Memory B cell (primary cell): ENCODE results near the gene DEFB125.
"Not testable (repeated sequence)": the region's sequence is repeated elsewhere in the genome, so short reads cannot be mapped to it uniquely, and the experiment has no call there.

Experiments used
- ATAC-seq: fragments of 150-1000 bp; cut with Tn5 transposase; 2 replicates; pipeline ENCODE4 v1.10.0; 2021; ENCODE audit warnings: low read depth, mild to moderate bottlenecking, moderate library complexity
- DNase-seq, 2 donors: peaks; one replicate each; pipeline ENCODE4 v3.0.0; 2022; ENCODE audit warnings: low spot score in 2 of 2
- H3K27ac Mint-ChIP-seq: one replicate; pipeline ENCODE4 v1.8.0; 2022; ENCODE audit warnings: mild to moderate bottlenecking, moderate library complexity, mixed read lengths
- H3K27me3 Mint-ChIP-seq: one replicate; pipeline ENCODE4 v1.8.0; 2022; ENCODE audit warnings: mixed read lengths
- H3K36me3 Mint-ChIP-seq: one replicate; pipeline ENCODE4 v1.8.0; 2022; ENCODE audit warnings: mild to moderate bottlenecking, mixed read lengths
- H3K4me1 Mint-ChIP-seq: one replicate; pipeline ENCODE4 v1.8.0; 2022; ENCODE audit warnings: mixed read lengths
- H3K4me3 Mint-ChIP-seq: one replicate; pipeline ENCODE4 v1.8.0; 2022; ENCODE audit warnings: mild to moderate bottlenecking, moderate library complexity, mixed read lengths
- H3K9me3 Mint-ChIP-seq: one replicate; pipeline ENCODE4 v1.8.0; 2022; ENCODE audit warnings: mixed read lengths

Gene DEFB125, protein sequence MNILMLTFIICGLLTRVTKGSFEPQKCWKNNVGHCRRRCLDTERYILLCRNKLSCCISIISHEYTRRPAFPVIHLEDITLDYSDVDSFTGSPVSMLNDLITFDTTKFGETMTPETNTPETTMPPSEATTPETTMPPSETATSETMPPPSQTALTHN

DNA sequence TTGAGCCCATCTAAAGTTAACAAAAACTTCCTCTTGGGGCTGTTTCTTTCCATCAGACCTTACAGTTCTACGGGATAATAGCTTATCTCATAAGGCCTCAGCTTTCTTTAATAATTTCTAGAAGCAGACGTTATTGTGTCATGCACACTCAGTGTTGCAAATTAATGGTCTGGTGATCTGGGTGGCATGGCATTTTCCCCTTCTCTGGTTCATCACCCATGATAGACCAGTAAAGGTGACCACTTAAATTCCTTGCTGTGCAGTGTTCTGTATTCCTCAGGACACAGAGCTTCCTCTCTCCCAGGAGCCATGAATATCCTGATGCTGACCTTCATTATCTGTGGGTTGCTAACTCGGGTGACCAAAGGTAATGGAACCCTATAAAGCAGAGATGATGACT, at the start of gene DEFB125:
Gene DEFB125, plus strand, starts transcription at position 272 of the 400 bp plus-strand sequence. Its CDS starts 38 bp downstream, at position 310.
- H3K27me3 Mint-ChIP-seq: peaks cover 13% of the 10 kb centered on the region
- H3K4me1 Mint-ChIP-seq: no peaks in the 10 kb centered on the region
- ATAC-seq (no peak), DNase-seq (no peak)
- no peak within 1 kb of the TSS for H3K4me3 Mint-ChIP-seq
- no peak within 1 kb of the TSS for H3K27ac Mint-ChIP-seq
- H3K9me3 Mint-ChIP-seq: peaks cover 3% of the 10 kb centered on the region
- no peaks in the 10 kb centered on the region for H3K36me3 Mint-ChIP-seq

DNA sequence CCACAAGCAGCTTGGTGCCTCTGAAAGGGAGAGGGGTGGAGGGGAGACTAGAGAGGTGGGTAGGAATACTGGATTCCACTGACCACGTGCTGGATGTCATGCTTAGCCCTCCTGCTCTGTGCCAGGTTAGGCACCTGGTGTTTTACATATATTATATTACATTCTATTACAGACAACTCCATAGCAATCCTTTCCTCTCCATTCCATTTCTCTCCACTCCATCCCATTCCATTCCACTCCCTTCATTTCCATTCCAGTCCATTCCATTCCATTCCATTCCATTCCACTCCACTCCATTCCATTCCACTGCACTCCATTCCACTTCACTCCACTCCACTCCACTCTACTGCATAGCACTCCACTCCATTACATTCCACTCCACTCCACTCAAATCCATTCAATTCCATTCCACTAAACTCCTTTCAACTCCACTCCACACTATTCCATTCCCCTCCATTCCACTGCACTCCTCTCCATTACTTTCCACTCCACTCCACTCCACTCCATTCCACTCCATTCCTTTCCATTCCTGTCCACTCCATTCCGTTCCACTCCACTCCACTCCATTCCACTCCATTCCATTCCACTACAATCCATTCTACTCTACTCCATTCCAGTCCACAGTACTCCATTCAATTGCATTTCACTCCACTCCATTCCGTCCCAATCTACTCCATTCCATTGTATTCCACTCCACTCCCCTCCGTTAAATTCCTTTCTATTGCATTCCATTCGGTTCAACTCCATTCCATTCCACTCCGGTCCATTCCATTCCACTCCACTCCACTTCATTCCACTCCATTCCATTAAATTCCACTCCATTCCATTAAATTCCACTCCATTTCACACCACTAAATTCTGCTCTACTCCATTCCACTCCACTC, 27.2 kb upstream of the DEFB125 start:
- no peak overlapping the region for H3K27ac Mint-ChIP-seq
- H3K36me3 Mint-ChIP-seq: no peaks in the 10 kb centered on the region
- H3K27me3 Mint-ChIP-seq: no peaks in the 10 kb centered on the region
- H3K9me3 Mint-ChIP-seq: no peaks in the 10 kb centered on the region
- H3K4me1 Mint-ChIP-seq: no peaks in the 10 kb centered on the region
- DNase-seq: no peak
- no peak overlapping the region for H3K4me3 Mint-ChIP-seq
- no peak for ATAC-seq

DNA sequence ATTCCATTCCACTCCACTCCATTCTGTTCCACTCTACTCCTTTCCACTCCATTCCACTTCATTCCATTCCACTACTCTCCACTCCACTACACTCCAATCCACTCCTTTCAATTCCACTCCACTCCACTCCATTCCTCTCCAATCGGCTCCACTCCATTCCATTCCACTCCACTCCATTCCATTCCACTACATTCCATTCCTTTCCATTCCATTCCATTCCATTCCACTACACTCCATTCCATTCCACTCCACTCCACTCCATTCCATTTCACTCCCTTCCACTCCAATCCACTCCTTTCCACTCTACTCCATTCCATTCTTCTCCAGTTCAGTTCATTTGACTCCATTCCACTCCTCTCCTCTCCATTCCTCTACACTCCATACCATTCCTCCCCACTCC, 26.2 kb upstream of the DEFB125 start:
- no peaks in the 10 kb centered on the region for H3K36me3 Mint-ChIP-seq
- H3K4me3 Mint-ChIP-seq: no peak overlapping the region
- ATAC-seq (no peak), DNase-seq (no peak)
- H3K4me1 Mint-ChIP-seq: no peaks in the 10 kb centered on the region
- no peak overlapping the region for H3K27ac Mint-ChIP-seq
- H3K27me3 Mint-ChIP-seq: no peaks in the 10 kb centered on the region
- no peaks in the 10 kb centered on the region for H3K9me3 Mint-ChIP-seq

DNA sequence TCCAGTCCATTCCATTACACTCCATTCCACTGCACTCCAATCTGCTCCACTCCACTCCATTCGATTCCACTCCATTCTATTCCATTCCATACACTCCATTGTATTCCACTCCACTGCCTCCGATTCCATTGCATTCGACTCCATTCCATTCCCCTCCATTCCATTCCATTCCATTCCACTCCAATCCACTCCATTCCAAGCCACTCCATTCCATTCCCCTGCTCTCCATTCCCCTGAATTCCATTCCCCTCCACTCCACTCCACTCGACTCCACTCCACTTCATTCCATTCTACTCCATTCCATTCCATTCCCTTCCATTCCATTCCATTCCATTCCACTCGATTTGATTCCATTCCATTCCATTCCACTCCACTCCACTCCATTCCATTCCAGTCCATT, 25.7 kb upstream of the DEFB125 start:
- ATAC-seq (no peak), DNase-seq (no peak)
- H3K27ac Mint-ChIP-seq: no peak overlapping the region
- H3K4me1 Mint-ChIP-seq: no peaks in the 10 kb centered on the region
- no peaks in the 10 kb centered on the region for H3K36me3 Mint-ChIP-seq
- H3K27me3 Mint-ChIP-seq: no peaks in the 10 kb centered on the region
- H3K4me3 Mint-ChIP-seq: no peak overlapping the region
- H3K9me3 Mint-ChIP-seq: no peaks in the 10 kb centered on the region

DNA sequence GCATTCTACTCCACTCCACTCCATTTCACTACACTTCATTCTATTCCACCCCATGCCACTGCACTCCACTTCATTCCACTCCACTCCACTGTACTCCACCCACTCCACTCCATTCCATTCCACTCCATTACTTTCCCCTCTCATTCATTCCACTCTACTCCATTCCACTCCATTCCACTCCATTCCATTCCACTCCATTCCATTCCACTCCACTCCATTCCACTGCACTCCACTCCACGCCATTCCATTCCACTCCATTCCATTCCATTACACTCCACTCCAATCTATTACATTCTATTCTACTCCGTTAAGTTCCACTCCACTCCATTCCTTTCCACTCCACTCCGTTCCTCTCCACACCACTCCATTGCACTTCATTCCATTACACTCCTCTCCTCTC, 25.0 kb upstream of the DEFB125 start:
- no peak overlapping the region for H3K4me3 Mint-ChIP-seq

DNA sequence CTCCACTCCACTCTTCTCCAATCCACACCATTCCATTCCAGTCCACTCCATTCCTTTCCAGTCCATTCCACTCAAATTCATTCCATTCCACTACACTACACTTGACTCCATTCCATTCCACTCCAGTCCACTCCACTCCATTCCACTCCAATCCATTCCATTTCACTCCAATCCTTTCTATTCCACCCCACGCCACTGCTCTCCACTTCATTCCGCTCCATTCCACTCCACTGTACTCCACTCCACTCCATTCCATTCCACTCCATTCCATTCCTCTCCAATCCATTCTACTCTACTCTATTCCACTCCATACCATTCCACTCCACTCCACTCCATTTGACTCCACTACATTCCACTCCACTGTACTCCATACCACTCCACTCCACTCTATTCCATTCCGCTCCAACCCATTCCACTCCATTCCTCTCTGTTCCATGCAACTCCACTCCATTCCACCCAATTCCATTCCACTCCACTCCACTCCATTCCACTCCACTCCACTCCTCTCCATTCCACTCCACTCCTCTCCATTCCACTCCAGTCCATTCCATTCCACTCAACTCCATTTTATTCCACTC, 23.4 kb upstream of the DEFB125 start:
- no peaks in the 10 kb centered on the region for H3K9me3 Mint-ChIP-seq

More for the DNA sequence above, 25.0 kb upstream of the DEFB125 start:
- no peaks in the 10 kb centered on the region for H3K27me3 Mint-ChIP-seq
- DNase-seq (no peak), ATAC-seq (no peak)
- H3K36me3 Mint-ChIP-seq: no peaks in the 10 kb centered on the region
- H3K4me1 Mint-ChIP-seq: no peaks in the 10 kb centered on the region
- H3K27ac Mint-ChIP-seq: no peak overlapping the region
- H3K9me3 Mint-ChIP-seq: no peaks in the 10 kb centered on the region

DNA sequence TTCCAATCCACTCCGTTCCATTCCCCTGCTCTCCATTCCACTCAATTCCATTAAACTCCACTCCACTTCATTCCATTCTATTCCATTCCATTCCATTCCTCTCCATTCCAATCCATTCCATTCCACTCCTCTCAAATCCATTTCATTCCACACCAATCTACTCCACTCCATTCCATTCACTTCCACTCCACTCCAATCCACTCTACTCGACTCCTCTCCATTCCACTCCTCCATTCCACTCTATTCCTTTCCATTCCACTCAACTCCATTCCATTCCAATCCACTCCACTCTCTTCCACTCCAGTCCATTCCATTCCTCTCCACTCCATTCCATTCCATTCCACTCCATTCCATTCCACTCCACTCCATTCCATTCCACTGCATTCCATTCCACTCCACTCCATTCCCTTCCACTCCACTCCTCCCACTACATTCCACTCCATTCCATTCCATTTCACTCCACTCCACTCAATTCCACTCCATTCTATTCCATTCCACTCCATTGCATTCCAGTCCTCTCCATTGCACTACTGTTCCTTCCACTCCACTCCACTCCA, 22.6 kb upstream of the DEFB125 start:
- no peak overlapping the region for H3K4me3 Mint-ChIP-seq
- H3K4me1 Mint-ChIP-seq: no peaks in the 10 kb centered on the region
- no peak for DNase-seq
- H3K9me3 Mint-ChIP-seq: no peaks in the 10 kb centered on the region
- peaks cover 2% of the 10 kb centered on the region for H3K27me3 Mint-ChIP-seq
- H3K36me3 Mint-ChIP-seq: no peaks in the 10 kb centered on the region
- ATAC-seq: no peak
- H3K27ac Mint-ChIP-seq: no peak overlapping the region

More for the DNA sequence above, 23.4 kb upstream of the DEFB125 start:
- no peak overlapping the region for H3K4me3 Mint-ChIP-seq
- ATAC-seq (no peak), DNase-seq (no peak)
- H3K27ac Mint-ChIP-seq: no peak overlapping the region
- peaks cover 1% of the 10 kb centered on the region for H3K27me3 Mint-ChIP-seq
- H3K36me3 Mint-ChIP-seq: no peaks in the 10 kb centered on the region
- no peaks in the 10 kb centered on the region for H3K4me1 Mint-ChIP-seq

DNA sequence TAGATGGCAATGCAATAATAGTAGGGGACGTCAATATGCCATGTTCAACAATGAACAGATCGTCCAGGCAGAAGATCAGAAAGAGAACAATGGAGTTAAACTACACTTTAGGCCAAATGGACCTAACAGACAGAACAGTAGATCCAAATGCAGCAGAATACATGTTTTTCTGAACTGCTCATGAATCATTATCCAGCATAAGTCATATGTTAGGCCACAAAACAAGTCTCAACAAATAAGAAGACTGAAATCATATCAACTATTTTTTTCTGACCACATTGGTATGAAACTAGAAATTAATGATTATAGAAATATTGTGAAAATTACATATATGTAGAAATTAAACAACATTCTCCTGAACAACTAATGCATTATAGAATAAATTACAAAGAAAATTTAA, 10.2 kb upstream of the DEFB125 start:
- H3K4me3 Mint-ChIP-seq: no peak overlapping the region
- no peak for ATAC-seq
- no peaks in the 10 kb centered on the region for H3K4me1 Mint-ChIP-seq
- H3K36me3 Mint-ChIP-seq: peaks cover 5% of the 10 kb centered on the region
- no peak overlapping the region for H3K27ac Mint-ChIP-seq
- H3K9me3 Mint-ChIP-seq: peaks cover 19% of the 10 kb centered on the region
- peaks cover 12% of the 10 kb centered on the region for H3K27me3 Mint-ChIP-seq
- DNase-seq: no peak

DNA sequence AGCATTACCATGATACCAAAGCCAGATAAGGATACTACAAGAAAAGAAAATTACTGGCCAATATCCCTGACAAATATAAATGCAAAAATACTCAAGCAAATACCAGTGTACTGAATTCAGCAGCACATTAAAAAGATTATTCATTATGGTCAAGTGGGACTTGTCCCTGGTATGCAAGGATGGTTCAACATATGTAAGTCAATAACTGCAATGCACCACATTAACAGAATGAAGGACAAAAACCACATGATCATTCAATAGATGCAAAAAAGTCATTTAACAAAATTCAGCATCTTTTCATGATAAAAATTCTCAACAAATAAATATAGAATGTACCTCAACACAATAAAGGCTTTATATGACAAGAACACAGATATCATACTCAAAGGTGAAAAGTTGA, 9.1 kb upstream of the DEFB125 start:
- H3K4me1 Mint-ChIP-seq: no peaks in the 10 kb centered on the region
- DNase-seq: no peak
- H3K9me3 Mint-ChIP-seq: peaks cover 19% of the 10 kb centered on the region
- peaks cover 5% of the 10 kb centered on the region for H3K36me3 Mint-ChIP-seq
- H3K27me3 Mint-ChIP-seq: peaks cover 8% of the 10 kb centered on the region
- H3K4me3 Mint-ChIP-seq: no peak overlapping the region
- H3K27ac Mint-ChIP-seq: no peak overlapping the region
- ATAC-seq: no peak

DNA sequence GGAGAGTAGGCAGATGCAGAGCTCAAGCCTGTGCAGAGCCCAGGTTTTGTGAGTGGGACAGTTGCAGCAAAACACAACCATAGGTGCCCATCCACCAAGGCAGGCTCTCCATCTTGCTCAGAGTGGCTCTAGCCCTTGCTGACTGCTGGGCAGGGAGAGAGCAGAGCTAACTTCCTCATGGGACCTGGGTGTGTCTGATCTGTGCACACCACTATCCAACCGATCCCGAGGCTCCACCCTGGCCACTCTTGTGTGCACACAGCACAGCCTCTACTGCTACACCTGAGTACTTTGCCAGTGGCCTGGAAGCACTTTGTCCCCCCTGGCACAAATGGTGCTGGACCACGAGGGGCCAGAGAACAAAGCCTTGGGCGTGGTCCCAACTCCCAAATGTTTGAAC, 7.9 kb upstream of the DEFB125 start:
- no peak for DNase-seq
- no peak overlapping the region for H3K4me3 Mint-ChIP-seq
- H3K9me3 Mint-ChIP-seq: peaks cover 18% of the 10 kb centered on the region
- H3K27me3 Mint-ChIP-seq: peaks cover 7% of the 10 kb centered on the region
- H3K4me1 Mint-ChIP-seq: no peaks in the 10 kb centered on the region
- H3K27ac Mint-ChIP-seq: no peak overlapping the region
- ATAC-seq: no peak
- peaks cover 5% of the 10 kb centered on the region for H3K36me3 Mint-ChIP-seq

DNA sequence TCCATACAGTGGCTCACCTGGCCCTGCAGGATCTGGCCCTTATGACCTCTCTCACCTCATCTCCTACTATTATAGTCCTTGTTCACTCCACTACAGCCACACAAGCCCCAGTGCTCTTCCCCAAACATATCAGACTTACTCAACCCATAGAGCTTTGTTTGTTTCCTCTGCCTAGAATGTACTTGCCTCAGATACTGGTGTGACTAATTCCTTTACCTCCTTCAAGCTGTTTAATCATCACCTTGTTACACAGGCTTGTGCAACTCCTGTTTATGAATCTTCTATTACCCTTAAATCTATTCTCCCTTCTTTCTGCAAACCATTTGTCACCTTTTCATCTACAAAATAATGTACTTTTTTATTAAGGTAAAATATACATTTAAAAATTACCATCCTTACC, 3.2 kb downstream of the DEFB125 start:
- Mint-ChIP-seq H3K27me3 (peaks cover 22% of the 10 kb centered on the region), H3K27ac (no peak overlapping the region), H3K4me3 (no peak overlapping the region), H3K36me3 (no peaks in the 10 kb centered on the region), H3K9me3 (peaks cover 8% of the 10 kb centered on the region), H3K4me1 (no peaks in the 10 kb centered on the region)
- no peak for ATAC-seq
- DNase-seq: no peak

DNA sequence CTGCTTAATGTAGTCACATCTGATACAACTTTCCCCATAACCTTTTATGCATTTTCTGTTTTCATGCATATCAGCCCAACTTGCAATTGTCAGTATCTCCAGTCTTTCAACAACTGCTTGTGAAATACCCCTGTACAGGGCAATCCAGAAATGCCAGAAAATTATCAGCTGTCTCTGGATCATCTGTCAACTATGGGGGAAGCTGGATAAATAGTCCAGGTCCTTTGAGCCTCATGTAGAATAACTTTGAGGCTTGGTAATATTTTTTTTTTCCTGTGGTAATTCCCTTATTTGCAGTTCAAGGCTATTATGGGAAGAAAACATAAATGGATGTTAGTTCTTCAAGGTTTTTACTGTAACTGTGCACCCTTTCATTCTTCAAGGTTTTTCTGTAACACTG, 6.2 kb downstream of the DEFB125 start:
- Mint-ChIP-seq H3K27me3 (peaks cover 24% of the 10 kb centered on the region), H3K4me3 (no peak overlapping the region), H3K36me3 (no peaks in the 10 kb centered on the region), H3K9me3 (peaks cover 8% of the 10 kb centered on the region), H3K27ac (no peak overlapping the region), H3K4me1 (no peaks in the 10 kb centered on the region)
- ATAC-seq (no peak), DNase-seq (no peak)

DNA sequence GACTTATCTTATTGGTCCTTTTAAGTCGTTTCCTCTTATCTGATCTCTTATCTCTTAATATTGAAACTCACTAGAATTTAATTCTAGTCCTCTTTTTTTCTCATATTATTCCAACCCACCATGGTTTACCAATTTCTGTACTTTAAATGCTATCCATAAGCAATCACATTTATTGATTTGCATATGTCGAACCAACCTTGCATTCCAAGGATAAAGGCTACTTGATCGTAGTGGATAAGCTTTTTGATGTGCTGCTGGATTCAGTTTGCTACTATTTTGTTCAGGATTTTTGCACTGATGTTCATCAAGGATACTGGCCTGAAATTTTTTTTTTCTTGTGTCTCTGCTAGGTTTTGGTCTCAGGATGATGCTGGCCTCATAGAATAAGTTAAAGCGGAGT, 7.7 kb downstream of the DEFB125 start:
- DNase-seq (no peak), ATAC-seq (no peak)
- Mint-ChIP-seq H3K27ac (no peak overlapping the region), H3K36me3 (no peaks in the 10 kb centered on the region), H3K27me3 (peaks cover 22% of the 10 kb centered on the region), H3K4me1 (no peaks in the 10 kb centered on the region), H3K4me3 (no peak overlapping the region), H3K9me3 (peaks cover 8% of the 10 kb centered on the region)

DNA sequence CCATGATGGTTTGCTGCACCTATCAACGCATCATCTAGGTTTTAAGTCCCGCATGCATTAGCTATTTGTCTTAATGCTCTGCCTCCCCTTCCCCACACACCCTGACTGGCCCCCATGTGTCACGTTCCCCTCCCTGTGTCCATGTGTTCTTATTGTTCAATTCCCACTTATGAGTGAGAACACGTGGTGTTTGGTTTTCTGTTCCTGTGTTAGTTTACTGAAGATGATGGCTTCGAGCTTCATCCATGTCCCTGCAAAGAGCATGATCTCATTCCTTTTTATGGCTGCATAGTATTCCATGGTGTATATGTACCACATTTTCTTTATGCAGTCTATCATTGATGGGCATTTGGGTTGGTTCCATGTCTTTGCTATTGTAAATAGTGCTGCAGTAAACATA, 10.2 kb downstream of the DEFB125 start:
- H3K4me1 Mint-ChIP-seq, H3K36me3 Mint-ChIP-seq, H3K9me3 Mint-ChIP-seq, DNase-seq, H3K27ac Mint-ChIP-seq, ATAC-seq, H3K4me3 Mint-ChIP-seq: not testable (repeated sequence)
- H3K27me3 Mint-ChIP-seq: peaks cover 18% of the 10 kb centered on the region
